Measurements from ENCODE around the gene SYT17.
"Not testable (repeated sequence)": the region's sequence is repeated elsewhere in the genome, so short reads cannot be mapped to it uniquely, and the experiment has no call there.

Gene SYT17

GRCh38 chr16:19174478-19174877 is 6.4 kb downstream of the SYT17 start:
- no peak for DNase-seq

- no peak for DNase-seq
These were observed 7.6 kb downstream of the SYT17 start for GRCh38 chr16:19175492-19176262.

GRCh38 chr16:19177111-19177739 is 9.2 kb downstream of the SYT17 start:
- no peak for DNase-seq

GRCh38 chr16:19179546-19180490 is 11.8 kb downstream of the SYT17 start:
- peak; percentile 28 for DNase-seq

GRCh38 chr16:19180741-19181140 is 12.7 kb downstream of the SYT17 start:
- no peak for DNase-seq

GRCh38 chr16:19182481-19182880 is 14.4 kb downstream of the SYT17 start:
- DNase-seq = no peak

- no peak for DNase-seq
These were observed 15.1 kb downstream of the SYT17 start for GRCh38 chr16:19183187-19183586.

GRCh38 chr16:19184823-19185509 is 16.9 kb downstream of the SYT17 start:
- no peak for DNase-seq

- DNase-seq = no peak
These were observed 17.4 kb downstream of the SYT17 start for GRCh38 chr16:19185510-19185851.

- no peak for DNase-seq
These were observed 18.4 kb downstream of the SYT17 start for GRCh38 chr16:19186408-19186807.

GRCh38 chr16:19187961-19188360 is 19.9 kb downstream of the SYT17 start:
- not testable (repeated sequence) for DNase-seq

GRCh38 chr16:19188406-19188805 is 20.4 kb downstream of the SYT17 start:
- DNase-seq = no peak

- DNase-seq = no peak
These were observed 24.8 kb downstream of the SYT17 start for GRCh38 chr16:19192865-19193264.

- DNase-seq = peak; percentile 65
These were observed 28.8 kb downstream of the SYT17 start for GRCh38 chr16:19196871-19197270.

GRCh38 chr16:19203374-19203966 is 35.4 kb downstream of the SYT17 start:
- DNase-seq = peak; percentile 6

- no peak for DNase-seq
These were observed 42.4 kb downstream of the SYT17 start for GRCh38 chr16:19210280-19210924.

GRCh38 chr16:19210968-19211367 is 42.9 kb downstream of the SYT17 start:
- DNase-seq = no peak

GRCh38 chr16:19212059-19212458 is 44.0 kb downstream of the SYT17 start:
- DNase-seq = no peak

GRCh38 chr16:19213885-19214284 is 45.8 kb downstream of the SYT17 start:
- DNase-seq = peak; percentile 27

- DNase-seq = no peak
These were observed 47.7 kb downstream of the SYT17 start for GRCh38 chr16:19215705-19216104.

- no peak for DNase-seq
These were observed 50.5 kb downstream of the SYT17 start for GRCh38 chr16:19218581-19218980.

GRCh38 chr16:19219836-19220235 is 51.8 kb downstream of the SYT17 start:
- DNase-seq = no peak

Measured in COR-L47 (cell line).